ENCODE measurements around the gene GBGT1.

Gene GBGT1

DNA sequence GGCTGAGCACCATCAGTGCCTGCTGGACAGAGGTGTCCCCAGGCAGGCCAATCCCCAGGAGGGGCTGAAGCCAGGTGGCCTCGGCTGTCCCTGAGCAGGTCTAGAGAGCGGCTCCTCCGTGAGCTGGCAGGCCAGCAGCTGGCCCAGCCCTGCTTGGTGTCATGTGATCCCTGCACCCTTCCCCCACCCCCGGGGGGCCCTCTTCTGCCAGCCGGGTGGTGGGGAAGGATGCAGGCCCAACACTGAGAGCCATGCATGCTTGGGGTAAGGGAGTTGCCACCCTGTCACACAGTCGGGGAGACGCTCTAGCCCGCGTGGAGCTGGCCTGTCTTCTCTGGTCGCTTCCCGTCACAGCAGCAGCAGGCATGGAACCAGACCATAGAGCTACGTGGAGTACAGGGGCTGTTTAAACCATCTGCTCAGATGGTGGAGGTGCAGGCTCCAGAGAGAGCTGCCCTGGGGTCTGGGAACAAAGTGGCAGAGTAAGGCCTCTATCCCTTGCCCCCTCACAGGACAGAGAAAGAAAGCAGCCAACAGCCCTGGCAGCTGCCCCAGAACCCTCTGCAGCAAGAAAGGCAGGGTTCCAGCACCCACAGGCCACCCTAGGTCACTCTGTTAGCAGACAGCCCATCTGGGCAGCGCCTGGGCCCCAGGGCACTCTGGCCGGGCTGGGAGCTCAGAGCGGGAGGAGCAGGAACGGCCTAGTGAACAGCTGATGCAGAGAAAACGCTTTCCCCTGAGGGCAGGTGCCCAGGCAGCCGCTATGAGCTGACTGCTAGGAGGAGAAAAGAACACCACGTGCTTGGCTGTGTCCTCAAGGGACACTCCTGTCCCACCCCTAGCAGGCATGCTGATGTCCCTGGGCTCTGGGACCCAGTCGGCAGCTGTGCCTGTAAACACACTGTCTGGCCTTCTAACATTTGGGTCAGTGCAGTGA lies 49.5 kb downstream of the GBGT1 start:
- DNase-seq (ENCODE audit: low read depth, low spot score), result no peak

DNA sequence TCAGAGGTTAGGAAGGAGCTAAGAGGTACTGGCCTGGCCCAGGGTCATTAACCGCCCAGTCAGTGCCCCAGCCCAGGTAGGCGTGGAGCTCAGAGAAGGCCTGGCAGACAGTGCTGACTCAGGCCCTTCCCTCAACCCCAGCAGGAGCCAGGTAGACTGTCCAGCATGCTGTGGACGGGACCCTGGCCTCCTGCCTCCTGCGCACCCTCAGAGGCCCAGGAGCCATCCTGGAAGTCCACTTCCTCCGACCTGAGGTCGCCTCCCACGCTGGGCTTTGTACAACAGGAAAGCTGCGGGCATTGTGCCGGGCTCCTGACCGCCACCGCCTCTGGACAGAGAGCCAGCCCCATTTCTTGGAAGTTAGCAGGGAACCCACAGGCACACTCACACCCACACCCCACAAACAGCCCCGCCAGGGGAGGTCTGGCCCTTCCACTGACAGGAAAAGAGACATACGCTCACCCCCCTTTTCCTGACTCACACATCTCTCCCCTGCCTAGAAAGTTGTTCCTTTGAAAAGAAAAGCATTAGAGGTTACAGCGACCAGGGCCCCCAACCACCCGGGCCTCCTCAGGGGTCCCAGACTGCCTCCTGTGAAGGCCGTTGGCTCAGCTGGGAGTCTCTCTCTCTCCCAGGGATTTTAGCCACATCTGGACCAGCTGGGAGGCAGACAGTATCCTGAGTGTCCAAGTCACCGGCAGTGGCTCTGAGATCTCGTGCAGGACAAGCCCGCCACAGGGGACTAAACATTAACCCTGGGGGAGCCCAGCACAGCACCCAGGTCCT lies 50.4 kb downstream of the GBGT1 start:
- DNase-seq (ENCODE audit: low read depth, low spot score), result no peak

DNA sequence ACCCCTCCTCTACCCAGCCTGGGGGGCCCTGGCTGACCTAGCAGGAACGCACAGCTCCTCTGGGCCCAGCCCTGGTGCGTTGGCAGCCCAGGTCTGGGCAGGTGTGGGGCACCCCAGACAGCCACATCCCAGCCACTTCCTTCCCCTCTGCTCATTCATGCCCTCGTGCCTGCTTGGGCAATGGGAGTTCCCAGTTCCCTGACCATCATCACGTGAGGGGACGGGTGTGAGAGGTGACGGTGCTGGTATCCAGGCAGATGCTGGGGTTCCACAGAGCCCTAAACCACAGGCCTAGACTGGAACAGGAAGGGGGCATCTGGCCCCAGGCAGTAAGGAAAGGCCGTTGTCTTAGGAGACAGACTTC lies 51.1 kb downstream of the GBGT1 start:
- DNase-seq (ENCODE audit: low read depth, low spot score), result no peak

DNA sequence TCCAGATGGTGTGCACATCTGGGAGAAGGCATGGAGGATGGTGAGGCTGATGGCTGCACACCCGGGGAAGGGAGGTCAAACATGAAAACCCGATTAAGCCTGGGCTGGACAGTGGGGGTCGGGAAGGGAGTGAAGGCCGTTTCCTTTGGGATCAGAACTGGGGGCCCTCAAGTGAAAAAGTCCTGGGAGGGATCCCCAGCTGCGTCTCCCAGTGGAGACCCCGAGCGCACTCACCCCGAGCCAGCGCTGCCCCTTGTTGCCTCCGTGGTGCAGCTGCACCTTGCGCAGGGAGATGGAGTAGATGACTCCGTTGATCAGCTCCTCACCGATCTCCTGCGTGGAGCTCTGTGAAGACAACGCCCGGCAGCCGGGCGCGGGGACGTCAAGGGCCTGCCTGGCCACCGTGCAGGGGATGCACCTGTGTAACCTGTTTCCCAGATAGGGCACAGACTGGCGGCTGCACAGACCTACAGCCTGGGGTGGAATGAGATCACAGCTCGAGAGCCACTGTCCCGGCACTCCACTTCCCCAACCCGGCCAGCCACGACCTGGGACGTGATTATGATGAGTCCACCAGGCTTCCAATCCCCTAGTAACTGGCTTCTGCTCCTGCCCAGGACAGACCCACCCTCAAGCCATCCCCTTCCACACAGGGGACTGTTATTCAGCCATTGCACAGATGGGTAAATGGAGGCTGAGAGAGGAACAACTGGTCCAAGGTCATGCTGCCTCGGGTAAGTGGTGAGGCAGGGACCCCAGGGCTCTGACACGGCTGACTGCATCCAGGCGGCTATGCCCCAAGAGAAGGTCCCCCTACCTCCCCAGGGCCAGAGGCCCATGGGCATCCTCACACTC lies 51.7 kb downstream of the GBGT1 start:
- DNase-seq (ENCODE audit: low read depth, low spot score), result no peak

DNA sequence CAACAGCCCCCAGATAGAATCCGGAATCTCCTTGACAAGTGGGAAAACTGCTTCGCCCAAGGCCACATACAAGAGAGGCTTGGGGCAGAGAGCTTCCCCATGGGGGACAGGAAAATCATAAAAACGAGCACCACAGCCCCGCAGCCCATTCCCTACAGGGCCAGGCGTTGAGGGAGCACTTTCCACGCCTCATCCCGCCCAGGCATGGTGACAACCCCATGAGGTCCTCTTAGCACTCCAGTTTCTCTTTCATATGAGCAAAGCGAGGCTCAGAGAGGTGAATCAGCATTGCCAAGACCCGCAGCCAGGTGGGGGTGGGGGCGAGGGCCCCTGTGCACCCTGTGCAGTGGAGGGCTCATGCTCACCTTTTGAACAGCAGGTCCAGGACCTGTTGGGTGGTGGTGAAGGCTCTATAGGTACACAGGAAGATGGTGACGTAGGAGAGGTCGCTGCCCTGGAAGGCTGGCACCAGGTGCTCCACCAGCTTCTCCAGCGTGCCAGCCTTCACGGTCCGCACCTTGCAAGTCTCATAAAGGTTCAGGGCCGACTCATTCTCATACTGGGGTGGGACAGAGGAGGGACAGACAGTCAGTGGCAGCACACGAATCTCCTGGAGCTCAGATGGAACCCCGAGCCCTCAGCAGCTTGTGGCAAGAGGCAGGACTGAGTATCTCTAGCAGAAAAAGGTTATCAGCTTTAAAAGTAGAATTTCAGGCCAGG lies 53.6 kb downstream of the GBGT1 start:
- no peak for DNase-seq (ENCODE audit: low read depth, low spot score)

DNA sequence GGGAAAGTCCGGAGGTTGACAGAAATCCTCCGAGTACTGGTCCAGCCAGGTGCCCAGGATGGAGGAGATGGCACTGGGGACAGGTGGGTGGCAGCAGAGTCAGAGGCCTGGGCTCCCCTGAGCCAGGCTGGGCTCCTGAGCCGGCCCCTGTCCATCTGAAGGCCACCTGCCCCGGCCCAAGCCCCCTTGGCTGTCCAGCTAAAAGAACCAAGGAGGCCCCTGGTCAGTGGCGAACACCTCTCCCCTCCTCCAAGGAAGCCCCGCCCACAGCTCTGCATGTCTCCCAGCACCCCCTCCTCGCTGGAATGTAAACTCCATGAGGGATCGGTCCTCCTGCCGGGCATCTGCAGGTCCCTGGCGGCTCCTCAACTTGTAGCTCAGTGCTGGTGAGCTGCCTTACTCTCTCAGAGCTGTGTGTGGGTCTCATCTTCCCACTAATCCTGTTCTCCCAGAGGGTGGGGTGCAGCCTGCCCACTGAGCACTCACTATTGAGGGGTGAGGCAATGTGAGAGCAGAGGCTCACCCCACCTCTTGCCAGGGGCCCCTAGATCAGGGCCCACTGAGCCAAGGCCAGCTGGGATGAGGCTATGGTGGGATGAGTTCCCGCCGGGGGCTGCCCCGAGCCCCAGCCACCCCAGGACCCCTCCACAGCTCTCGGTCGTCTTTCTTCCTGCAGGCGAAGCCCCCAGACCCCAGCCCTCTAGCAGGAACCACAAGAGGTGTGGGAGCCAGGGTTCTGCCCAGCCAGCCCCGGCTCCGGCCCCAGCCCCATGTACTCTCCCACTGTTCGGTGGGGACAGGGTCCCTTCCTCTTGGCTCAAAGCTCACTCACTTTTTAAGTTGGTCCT lies 54.7 kb downstream of the GBGT1 start:
- DNase-seq (ENCODE audit: low read depth, low spot score), result no peak

DNA sequence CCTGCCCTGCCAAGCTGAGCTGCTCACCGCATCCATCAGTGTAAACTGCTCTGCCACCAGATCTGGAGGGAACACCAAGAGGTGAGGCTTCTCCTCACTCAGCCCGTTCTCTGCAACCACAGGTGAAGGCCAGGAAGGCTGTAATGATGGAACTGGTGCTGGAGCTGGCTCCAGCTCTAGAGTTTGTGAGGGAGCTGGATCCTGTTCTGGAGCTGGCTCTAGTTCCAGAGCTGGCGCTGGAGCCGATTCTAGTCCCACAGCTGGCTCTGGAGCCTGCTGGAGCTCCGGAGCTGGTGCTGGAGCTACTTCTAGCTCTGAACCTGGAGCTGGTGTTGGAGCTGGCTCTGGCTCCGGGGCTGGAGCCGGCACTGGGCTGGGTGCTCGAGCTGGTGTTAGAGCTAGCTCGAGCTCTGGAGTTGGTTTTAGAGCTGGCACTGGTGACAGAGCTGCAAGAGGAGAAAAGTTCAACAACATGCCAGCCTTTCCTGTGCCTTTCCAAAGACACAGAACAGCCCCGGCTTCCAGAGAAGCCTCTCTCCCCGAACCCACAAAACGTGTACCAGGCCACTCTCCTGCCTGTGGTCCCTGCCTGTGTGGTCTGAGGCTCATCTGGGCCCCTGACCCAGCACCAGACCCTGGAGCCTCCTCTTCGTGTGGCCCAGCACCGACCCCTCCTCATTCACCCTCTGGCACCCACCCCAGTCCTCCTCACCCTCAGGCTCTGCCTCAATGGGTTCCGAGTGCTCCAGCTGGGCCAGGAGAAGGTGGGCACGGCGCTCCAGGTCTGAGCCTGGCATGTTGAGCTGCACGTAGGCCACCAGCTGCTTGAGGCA lies 55.5 kb downstream of the GBGT1 start:
- no peak for DNase-seq (ENCODE audit: low read depth, low spot score)

DNA sequence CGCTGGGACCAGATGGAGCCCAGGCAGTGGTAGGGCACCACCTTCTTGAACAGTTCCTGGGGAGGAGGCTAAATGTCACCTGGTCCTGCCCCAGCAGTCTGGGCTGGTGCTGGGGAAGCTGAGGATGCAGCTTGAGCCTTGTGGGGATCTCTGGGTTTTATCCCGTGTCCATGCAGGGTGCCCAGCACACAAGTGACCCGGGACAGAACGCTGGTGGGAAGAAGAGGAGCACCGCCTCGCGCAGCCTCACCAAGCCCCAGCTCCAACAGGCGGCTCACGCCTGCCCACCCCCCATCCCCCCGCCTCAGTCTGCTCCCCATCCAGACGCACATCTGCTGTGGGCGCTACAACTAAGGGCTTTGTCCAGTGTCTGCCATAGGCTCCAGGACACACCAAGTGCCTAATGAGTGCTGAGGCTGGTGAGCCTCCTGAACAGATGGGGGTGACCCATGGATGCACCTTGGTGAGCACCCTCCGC lies 56.4 kb downstream of the GBGT1 start:
- DNase-seq (ENCODE audit: low read depth, low spot score), result no peak

DNA sequence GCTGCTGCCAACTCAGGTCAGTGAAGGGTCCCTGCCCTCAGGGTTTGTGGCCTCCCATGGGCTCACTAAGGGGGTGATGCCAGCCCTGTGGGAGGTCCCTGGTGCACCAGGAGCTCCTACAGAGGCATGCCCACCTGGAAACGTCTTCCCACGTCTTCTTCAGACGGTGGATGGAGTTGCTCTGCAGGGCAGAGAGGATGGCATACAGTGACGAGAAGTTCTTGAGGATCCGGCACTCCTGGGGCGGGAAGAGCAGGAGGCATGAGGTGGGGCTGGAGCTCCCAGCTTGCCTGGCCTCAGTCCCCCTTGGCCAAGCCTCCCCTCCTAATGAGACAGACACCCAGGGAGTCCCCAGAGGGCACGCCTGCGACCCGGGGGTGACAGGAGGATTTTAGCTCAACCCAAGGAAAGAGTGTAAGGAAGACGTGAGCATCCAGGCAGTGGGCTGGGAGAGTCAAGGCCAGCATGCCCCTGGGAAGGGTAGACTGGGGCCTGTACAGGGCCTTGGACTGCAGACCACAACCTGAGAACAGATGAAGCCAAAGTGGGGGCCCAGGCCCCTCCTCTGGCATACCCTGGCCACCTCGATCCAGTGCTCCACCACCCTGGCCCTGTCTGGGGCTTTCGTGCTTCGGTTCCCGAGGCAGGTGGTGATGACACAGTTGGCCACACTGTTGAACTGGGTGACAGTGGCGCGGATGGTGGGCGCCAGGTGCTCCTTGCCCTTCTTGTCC lies 57.0 kb downstream of the GBGT1 start:
- no peak for DNase-seq (ENCODE audit: low read depth, low spot score)

DNA sequence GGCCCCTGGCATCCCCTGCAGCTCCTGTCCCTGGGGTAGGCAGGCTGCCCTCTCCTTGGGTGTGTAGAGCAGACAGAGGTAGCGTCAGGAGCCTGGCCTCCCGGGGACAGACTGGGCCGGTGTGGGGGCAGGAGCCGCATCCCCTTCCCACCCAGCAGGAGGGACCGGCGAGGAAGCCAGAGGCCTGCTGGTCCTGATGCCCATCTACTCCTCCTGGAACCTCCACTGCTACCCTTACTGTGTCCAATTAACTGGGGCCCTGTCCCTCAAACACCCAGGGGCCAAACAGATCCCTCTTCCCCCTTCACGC lies 58.3 kb downstream of the GBGT1 start:
- no peak for DNase-seq (ENCODE audit: low read depth, low spot score)

DNA sequence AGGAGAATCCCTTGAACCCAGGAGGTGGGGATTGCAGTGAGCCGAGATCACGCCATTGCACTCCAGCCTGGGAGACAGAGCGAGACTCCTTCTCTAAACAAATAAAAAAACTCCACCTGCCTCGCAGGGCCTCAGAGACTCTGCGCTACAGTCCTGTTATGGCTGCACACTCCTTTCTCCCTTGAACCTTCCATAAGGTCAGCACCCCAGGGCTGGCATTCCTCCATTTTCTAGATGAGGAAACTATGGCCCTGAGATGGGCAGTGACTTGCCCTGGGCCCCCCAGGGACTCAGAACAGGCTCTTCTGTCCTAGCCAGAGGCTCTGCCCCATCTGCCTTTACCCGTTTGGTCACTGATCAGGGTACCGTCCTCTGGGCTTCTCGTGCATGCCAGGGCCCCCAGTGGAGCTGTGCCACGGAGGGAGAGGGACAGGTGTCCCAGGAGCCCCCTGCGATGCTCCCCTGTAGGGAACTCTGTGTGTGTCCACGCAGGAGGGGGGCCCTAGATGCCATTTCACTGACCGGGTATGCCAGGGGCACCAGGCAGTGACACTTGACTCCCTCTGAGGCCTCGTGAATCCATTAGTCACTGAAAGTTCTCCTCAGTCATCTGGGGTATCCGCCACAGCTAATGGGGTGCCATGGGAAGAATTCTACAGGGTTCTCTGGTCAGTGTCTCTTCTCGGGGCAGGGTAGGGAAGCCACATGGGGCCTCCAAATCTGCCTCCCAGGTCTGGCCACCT lies 58.8 kb downstream of the GBGT1 start:
- no peak for DNase-seq (ENCODE audit: low read depth, low spot score)

DNA sequence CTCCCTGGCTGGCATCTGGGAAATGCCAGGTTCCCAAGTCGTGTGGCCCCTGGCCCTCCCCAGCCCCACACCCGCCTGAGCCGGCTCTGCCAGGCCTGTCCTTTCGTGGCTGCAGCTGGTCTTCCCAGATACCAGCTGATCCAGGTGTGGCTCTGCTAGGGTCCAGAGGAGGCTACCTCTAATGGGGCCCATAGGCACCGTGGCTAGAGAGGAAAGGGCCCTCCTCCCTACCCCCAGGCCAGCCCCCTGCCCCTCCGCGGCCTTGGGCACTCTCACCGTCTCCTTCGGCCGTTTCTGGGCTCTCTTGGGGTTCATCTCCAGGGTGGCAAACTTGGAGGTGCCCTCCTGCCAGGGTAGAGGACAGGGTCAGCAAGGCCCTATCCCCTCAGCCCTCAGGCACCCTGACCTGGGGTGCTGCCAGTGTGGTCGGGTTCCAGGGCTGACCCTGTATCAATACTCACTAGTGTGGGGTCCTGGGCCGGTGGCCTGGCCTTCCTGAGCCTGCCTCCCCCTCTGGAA lies 59.7 kb downstream of the GBGT1 start:
- no peak for DNase-seq (ENCODE audit: low read depth, low spot score)

DNA sequence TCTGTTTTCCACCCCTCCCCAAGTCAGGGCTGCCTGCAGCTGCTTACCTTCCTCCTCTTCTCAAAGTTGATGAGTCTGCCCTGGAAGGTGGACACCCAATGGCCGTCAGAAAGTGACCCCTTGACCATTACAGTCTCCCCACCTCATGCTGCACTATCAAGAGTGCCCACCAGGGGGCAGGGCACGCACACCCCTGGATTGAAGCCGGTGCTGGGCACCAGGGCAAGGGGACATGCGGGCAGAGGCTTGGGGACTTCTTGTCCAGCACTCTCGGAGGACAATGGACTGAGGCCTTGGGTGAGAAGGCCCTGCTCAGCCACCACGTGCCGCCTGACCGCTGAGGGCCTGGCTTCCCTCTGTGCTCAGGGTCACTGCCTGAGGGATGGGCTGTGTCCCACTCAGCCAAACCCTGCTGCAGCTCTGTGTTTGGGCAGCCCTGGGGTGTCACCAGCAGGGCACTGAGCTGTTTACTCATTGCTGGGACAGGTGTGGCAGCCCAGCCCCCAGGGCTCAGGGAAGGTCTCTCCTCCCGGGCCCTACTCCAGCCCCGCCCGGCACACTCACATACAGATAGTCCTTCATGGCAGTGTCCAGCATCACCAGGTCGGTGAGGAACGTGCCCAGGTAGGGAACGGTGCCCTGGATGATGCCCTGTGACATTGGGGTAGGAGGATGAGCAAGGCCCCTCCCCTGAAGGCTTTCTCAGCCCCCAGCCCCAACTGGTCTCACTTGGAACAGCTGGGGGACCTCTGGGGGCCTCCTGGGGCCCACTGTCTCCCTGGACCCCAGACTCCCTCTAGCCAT lies 60.3 kb downstream of the GBGT1 start:
- DNase-seq (ENCODE audit: low read depth, low spot score), result no peak
